ENCODE results near the gene CPNE1.

GRCh38 chr20:35665949-35666288 is 1.2 kb upstream of the CPNE1 start:
- TF ChIP-seq CTCF (IDR thresholded peaks at IDR 0.05; ENCODE audit: low read depth, low read length) (no peak), EZH2phosphoT487 (IDR thresholded peaks at IDR 0.05; ENCODE audit: low read depth) (no peak)
